ENCODE measurements around the gene KCTD8. TPM values are rescaled to one million over a fixed set of nuclear protein-coding genes. Genes with fewer than 3 reads are reported as not detected.
"Not testable (repeated sequence)": the region's sequence is repeated elsewhere in the genome, so short reads cannot be mapped to it uniquely, and the experiment has no call there.

The KCTD8 gene
- total RNA-seq, 1 donor, result under 0.01 TPM

DNA sequence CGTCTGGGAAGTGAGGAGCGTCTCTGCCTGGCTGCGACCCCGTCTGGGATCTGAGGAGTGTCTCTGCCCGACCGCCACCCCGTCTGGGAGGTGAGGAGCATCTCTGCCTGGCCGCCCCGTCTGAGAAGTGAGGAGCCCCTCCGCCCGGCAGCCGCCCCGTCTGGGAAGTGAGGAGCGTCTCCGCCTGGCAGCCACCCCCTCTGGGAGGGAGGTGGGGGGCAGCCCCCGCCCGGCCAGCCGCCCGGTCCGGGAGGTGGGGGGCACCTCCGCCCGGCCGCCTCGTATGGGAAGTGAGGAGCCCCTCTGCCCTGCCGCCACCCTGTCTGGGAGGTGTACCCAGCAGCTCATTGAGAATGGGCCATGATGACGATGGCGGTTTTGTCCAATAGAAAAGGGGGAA, 280.8 kb downstream of the KCTD8 start:
- DNase-seq (ENCODE audit: low read depth in 2 of 3, low spot score in 2 of 3), result not testable (repeated sequence)

DNA sequence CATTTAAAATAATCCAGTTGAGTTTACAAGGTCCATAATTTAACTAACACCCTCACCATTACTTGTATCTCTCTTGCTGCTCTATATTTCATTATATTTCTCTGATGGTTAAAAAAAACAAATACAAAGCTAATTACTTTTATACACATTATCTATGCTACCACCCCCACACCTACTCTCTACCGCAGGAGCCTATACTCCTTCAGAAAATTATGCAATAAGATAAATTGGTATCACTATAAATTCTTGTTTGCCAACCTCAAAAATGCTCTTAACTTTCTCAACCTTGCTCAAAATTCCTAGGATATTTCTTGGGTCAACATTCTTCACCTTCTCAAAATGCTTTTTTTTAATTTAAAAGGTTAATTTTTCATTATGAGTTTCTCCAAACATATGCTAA, 282.7 kb downstream of the KCTD8 start:
- DNase-seq (ENCODE audit: low read depth in 2 of 3, low spot score in 2 of 3), result no peak

DNA sequence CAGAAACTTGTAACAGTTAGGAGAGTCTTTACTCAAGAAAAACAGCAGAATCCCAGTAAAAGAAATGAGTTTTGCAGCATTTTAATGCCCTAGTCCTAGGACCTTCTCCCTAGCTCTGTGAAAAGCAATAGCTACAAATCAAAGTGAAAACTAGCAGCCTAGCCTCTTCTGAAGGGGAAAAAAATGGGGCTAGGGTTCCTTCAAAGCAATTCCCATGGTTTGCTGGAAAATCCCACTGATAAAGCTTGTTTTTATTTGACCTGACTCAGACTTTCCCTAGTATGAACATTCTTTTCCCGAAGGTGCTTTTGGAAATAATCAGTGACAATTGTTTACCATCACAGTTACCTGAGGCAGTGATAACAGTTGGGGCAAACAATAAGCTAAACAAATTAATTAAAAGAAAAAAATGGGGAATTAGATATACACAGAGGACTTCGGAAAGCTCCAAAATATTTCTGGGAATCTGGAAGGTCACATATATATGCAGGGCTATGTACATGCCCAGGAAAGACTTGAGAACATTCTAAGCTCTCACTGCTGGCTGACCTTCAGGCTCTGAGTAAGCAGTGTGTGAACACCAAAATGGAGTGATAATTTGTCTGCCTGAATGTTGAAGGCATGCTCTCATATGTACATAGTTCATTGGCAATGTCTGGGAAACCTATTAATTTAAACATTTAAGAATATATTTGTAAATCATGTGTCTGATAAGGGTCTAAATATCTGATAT, 285.9 kb downstream of the KCTD8 start:
- DNase-seq (ENCODE audit: low read depth in 2 of 3, low spot score in 2 of 3), result no peak

DNA sequence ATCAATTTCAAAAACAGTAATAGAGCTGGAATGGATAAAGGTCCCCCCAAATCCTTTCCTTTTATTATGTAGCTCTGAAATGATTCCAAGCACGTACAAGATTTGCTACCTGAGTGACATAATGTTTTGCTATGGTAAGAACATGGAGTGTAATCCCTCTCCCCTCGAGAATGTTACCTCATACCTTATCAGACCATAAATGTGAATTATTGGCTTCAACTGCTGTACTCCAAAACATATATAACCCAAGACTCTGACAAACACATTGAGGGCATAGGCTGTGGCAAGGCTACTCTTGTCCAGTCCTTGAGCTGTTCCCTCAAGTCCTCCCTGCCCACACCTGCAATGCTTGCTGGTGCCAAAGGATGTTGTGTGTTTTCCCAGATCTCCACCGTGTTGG, 286.9 kb downstream of the KCTD8 start:
- DNase-seq (ENCODE audit: low read depth in 2 of 3, low spot score in 2 of 3), result no peak

DNA sequence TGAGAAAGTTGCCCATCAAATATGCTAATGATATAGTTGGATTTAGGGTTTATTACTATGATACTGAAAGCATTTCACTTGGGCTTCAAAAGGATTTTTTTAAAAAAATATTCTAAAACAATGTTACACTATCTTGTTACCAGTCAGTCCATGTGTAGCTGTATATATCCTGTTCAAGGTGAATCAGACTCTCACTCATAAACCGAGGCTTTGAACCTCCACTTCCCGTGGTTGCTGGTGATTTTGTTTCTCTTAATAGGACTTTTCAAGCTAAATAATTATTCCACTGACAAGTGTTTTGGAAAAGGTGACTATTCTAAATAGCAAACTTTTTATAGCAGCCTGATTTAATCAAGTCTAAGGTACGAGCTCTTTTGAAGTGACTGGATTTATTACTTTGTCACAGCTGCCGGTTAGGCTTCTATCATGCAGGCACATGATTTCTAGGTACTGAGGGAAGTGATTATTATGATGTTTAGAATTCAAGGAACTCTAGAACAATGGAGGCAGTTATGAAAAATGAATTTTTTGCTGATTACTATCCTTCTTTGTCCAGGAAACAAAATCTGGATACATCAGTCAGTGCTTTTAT, 287.7 kb downstream of the KCTD8 start:
- DNase-seq (ENCODE audit: low read depth in 2 of 3, low spot score in 2 of 3), result no peak

DNA sequence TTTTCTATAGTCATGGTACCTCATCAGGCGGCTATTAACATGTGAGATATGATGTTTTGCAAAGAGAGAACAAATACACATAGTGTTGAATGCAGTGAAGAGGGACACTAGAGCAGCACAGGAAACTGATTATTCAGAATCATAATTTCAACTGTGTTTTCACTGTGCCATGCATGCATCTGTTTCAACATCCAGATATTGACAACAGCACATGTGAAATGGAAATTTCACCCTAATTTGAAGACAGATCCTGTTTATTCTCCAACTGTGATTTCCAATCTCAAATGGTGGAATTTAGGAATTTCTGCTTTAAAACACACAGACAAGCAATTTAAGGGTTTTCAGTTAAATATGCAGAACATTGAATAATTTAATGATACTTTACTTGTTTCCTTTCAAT, 288.6 kb downstream of the KCTD8 start:
- no peak for DNase-seq (ENCODE audit: low read depth in 2 of 3, low spot score in 2 of 3)

DNA sequence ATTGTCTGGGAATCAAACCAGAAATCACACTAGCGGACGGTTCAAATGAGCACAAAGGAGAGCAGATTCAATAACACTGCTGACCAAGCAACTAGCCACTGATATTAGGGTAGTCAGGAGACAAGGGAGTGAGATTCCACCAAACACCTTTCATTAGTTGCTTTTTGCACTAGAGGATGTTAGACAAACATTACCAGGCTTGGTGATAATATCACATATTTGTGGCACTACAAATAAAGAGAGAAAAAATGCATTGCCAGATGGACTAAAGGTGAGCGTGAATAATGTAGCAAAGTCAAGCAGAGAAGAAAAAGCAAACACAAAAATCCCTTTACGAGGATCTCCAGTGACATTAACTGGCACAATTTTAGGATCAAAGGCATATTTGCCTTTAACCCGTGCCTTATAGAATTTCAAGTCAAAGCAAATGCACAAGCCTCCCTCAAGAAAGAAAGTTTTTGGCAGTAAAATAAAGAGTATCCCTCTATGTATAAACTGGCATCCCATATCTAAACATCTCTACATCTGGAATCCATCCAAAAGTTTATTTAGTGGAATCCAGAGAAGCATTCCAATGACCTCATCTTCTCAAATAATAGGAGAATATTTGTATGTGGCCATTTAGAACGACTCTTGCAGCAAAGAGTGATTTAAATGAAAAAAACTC, 290.9 kb downstream of the KCTD8 start:
- no peak for DNase-seq (ENCODE audit: low read depth in 2 of 3, low spot score in 2 of 3)

DNA sequence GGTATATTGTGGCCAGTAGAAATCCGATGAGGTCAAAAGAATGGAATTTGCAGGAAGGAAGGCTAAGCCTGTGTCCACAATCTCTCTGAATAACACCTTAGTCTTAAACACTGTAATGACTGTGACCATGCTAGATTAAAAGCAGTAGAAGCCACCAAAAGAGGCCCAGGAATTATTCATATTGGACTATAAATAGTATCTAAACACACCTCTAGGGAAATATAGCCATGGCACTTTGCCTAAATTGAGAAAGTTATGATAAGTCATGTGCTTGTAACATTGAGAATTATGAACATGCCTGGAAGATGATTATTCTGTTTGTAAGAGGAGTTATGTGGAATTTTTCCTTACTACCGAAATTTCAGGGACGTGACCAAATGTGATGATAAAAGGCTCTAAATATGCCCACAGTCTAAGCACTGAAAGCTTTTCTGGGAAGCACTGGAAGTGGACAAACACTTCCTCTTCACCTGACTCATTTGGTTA, 298.5 kb downstream of the KCTD8 start:
- no peak for DNase-seq (ENCODE audit: low read depth in 2 of 3, low spot score in 2 of 3)

DNA sequence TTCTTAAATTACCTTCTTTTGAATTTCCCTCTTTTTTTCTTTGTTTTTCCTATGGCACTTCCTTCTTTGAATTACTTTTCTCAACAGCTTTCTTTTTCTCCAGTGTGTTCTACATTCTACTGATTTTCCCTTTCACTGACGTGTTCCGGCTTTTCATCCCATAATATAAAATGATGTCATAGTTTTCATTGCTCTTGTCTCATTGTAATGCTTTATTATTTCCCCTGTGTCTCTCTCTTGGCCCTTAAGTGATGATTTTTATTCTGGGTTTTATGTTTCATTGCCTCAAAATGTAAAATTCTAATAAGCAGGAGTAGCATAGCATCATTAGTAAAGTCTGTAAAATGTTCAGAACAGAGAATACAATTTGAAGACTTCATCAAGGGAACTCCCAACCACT, 299.3 kb downstream of the KCTD8 start:
- DNase-seq (ENCODE audit: low read depth in 2 of 3, low spot score in 2 of 3), result no peak

DNA sequence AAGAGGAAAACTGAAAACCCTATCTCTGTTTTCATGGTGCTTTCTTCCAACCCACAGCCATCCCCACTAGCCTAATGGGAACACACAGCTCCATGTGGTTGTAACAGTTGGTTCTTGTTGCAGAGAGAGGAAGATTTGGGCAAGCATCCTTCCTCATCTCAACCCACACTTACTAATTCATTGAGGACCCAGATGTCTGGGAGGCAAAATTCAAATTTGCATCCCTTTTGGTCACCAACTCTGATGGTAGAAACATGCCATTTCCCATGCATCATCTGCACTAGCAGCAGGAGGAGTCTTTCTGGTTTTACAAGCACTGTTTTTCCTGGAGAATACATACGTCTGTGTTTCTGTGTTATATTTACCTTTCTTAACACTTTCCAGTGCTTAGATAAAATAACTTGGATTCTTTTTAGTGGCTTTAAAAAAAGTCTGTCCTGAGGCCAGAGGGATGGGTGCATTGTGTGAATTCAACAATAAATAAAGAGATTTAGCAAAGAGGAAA, 301.0 kb downstream of the KCTD8 start:
- no peak for DNase-seq (ENCODE audit: low read depth in 2 of 3, low spot score in 2 of 3)

DNA sequence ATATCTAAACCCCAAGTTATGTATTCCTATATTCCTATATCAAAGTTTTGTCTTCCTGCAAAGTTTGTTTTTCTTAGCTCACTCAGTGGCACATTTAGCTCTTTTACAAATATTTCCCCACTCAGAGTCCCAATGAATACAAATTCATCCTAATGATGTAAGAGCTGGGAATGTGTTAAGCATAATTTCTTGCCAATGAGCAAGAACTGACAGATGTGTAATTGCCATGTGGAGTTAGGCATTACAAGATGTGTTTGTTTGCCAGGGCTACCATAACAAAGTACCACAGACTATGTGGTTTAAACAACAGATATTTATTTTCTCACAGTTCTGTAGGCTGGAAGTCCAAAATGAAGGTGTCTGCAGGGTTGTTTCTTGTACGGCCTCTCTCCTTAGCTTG, 302.1 kb downstream of the KCTD8 start:
- no peak for DNase-seq (ENCODE audit: low read depth in 2 of 3, low spot score in 2 of 3)

DNA sequence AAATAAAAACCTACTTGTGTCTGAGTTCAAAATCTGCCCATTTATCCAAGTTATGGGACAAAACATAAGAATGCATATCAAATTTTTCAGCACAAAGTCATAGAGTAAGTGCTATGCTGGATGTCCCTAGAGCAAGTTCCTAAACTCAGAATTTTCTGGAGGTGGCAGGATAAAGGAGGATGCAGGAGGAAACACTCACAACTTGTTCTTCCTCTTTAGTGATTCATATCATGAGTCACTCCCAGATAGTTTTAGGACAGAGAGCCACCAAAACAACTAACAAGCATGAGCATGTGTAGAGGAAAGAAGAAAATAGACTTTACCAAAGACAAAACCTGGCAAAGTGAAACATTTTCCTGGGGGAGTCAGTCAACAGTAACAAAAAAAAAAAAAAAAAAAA, 302.7 kb downstream of the KCTD8 start:
- no peak for DNase-seq (ENCODE audit: low read depth in 2 of 3, low spot score in 2 of 3)

DNA sequence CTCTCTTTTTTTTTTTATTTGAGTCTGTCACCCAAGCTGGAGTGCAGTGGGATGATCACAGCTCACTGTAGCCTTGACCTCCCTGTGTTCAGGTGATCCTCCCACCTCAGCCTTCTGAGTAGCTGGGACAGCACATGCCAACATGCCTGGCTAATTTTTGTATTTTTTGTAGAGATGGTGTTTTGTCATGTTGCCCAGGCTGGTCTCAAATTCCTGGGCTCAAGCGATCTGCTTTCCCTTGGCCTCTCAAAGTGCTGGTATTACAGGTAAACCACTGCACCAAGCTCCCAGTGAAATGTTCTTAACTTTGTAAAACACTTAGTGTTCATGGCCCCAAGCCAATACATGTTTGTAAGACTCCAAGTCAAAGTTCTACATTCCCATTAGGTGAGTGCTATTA, 316.1 kb downstream of the KCTD8 start:
- DNase-seq (ENCODE audit: low read depth in 2 of 3, low spot score in 2 of 3), result no peak

Other genes with a start within 250 kb of the KCTD8 start
- gene YIPF7, start 202.8 kb upstream of the KCTD8 start, total RNA-seq, result under 0.01 TPM
- 7.5 TPM for gene GUF1, start 229.6 kb upstream of the KCTD8 start, total RNA-seq